ENCODE measurements around the gene SPDYE6.
"Not testable (repeated sequence)": the region's sequence is repeated elsewhere in the genome, so short reads cannot be mapped to it uniquely, and the experiment has no call there.

GRCh38 chr7:102346983-102347382, 9.3 kb downstream of the SPDYE6 start:
- not testable (repeated sequence) for TF ChIP-seq CTCF (conservative IDR thresholded peaks at IDR 0.05; ENCODE audit: low read length); EZH2phosphoT487 (IDR thresholded peaks at IDR 0.05; ENCODE audit: borderline replicate concordance)

Data from Loucy (cell line).